Esophagus muscularis mucosa (tissue), 4 donors: ENCODE measurements around the gene FBXO28. TPM values are rescaled to one million over a fixed set of nuclear protein-coding genes. Genes with fewer than 3 reads are reported as not detected.

ENCODE experiments used
- DNase-seq: peaks from one replicate; pipeline ENCODE4 v3.0.0-alpha.2; 2017; ENCODE audit errors: extremely low spot score
- H3K27ac ChIP-seq, 4 donors: fragments of 200-600 bp; sonication (generic); replicated peaks in 1 of 4; 1 replicate in 3 of 4; 2 replicates in 1 of 4; pipeline ENCODE4 v1.5.1; 2016 to 2019; ENCODE audit warnings: mild to moderate bottlenecking in 1 of 4
- H3K27me3 ChIP-seq, 4 donors: fragments of 200-600 bp; sonication (generic); one replicate each; pipeline versions ENCODE4 v1.5.1 to v1.6.0; 2016 to 2019
- H3K36me3 ChIP-seq, 4 donors: fragments of 200-600 bp; sonication (generic); one replicate each; pipeline ENCODE4 v1.5.1; 2016 to 2019
- H3K4me1 ChIP-seq, 4 donors: fragments of 200-600 bp; sonication (generic); one replicate each; pipeline ENCODE4 v1.5.1; 2016 to 2019
- H3K4me3 ChIP-seq, 4 donors: fragments of 200-600 bp; sonication (generic); 1 replicate in 2 of 4; 2 replicates in 2 of 4; pipeline ENCODE4 v1.5.1; 2016 to 2019; ENCODE audit warnings: mild to moderate bottlenecking in 4 of 4, moderate library complexity in 1 of 4
- H3K9me3 ChIP-seq, 4 donors: fragments of 200-600 bp; sonication (generic); 1 replicate in 3 of 4; 2 replicates in 1 of 4; pipeline ENCODE4 v1.5.1; 2016 to 2019
- CTCF ChIP-seq, 3 experiments: fragments of 200-600 bp in 2 of 3; fragments of 450-650 bp in 1 of 3; sonication (generic) in 2 of 3; IDR thresholded peaks; one replicate each; pipeline ENCODE4 v1.5.1; 2017 to 2019; ENCODE audit warnings: antibody characterized with exemption in 3 of 3, mild to moderate bottlenecking in 2 of 3, moderate library complexity in 1 of 3
- EP300 ChIP-seq: sonication (generic); formaldehyde crosslinking; IDR thresholded peaks from one replicate; pipeline ENCODE4 v1.6.1; 2017; ENCODE audit warnings: antibody characterized with exemption
- POLR2A ChIP-seq: fragments of 450-650 bp; IDR thresholded peaks from one replicate; pipeline ENCODE4 v1.6.1; 2017; ENCODE audit warnings: antibody characterized with exemption, moderate library complexity, mild to moderate bottlenecking, low read depth
- POLR2AphosphoS5 ChIP-seq, 2 donors: sonication (generic); formaldehyde crosslinking; IDR thresholded peaks; one replicate each; pipeline ENCODE4 v1.6.1; 2017; ENCODE audit warnings: antibody characterized with exemption in 2 of 2
- WGBS: methylation state at CpG from one replicate; pipeline ENCODE4 v1.1.5; 2018; 5-methylcytosine and 5-hydroxymethylcytosine counted together
- intact Hi-C: fragments of 100-400 bp; cut with DNase I; formaldehyde crosslinking; loops from one replicate; pipeline ENCODE4 v1.15.1; 2023
- total RNA-seq, 4 donors: library from RNA; depleted of rRNA; stranded (reverse); fragments of >200 nt; gene quantifications; one replicate each; pipeline versions ENCODE4 v1.1.0 to v1.2.1, GENCODE V29; 2016

The FBXO28 gene
- total RNA-seq, 4 donors from 2014 or later = 23.1 to 29.8 (median 26.3) TPM

- H3K36me3 ChIP-seq = peaks cover 30 to 75% (median 47%) of the 10 kb centered on the region in 4 donors
- H3K27me3 ChIP-seq = no peaks in the 10 kb centered on the region
- WGBS = 46% methylated on average over 1 of the region's 1 CpG
- no peak for DNase-seq
- no peak overlapping the region for H3K27ac ChIP-seq
- H3K4me1 ChIP-seq = peaks cover 0 to 5% (median 0%) of the 10 kb centered on the region in 4 donors
- no peaks in the 10 kb centered on the region for H3K9me3 ChIP-seq
- no peak for TF ChIP-seq CTCF (IDR thresholded peaks at IDR 0.05)
- no peak for TF ChIP-seq POLR2A
- TF ChIP-seq POLR2AphosphoS5 (IDR thresholded peaks at IDR 0.05) = no peak
- no peak for TF ChIP-seq EP300
- no peak overlapping the region for H3K4me3 ChIP-seq
- intact Hi-C loops = no loop called here
These were observed 19.0 kb downstream of the FBXO28 start for GRCh38 chr1:224132901-224133300.

DNA sequence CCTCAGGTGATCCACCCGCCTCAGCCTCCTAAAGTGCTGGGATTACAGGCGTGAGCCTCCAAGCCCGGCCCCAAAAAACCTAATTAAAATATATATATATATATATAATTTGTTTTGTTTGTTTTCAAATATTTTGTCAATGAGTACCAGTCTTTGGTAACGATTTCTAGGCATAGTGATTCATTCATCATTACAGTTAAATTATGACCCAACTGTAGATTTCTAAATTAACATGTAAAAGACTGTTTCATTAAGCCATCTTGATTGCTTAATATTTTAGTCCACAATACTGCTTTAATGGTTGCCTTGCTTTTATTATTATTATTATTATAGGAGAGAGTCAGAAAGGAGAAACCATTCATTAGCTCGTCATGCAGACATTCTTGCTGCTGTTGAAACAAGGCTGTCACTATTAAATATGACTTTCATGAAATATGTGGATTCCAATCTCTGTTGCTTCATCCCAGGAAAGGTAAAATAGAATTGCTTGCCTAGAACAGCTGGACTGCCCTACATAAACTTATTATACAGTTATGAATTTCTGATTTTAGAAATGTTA lies 19.9 kb downstream of the FBXO28 start:
- Histone ChIP-seq H3K4me1 (no peaks in the 10 kb centered on the region), H3K4me3 (no peak overlapping the region), H3K27ac (no peak overlapping the region), H3K27me3 (no peaks in the 10 kb centered on the region), H3K36me3 (peaks cover 30 to 84% (median 56%) of the 10 kb centered on the region in 4 donors), H3K9me3 (no peaks in the 10 kb centered on the region)
- intact Hi-C loops = no loop called here
- WGBS = 81% methylated on average over 5 of the region's 5 CpGs
- no peak for DNase-seq
- TF ChIP-seq CTCF (IDR thresholded peaks at IDR 0.05) (no peak), EP300 (no peak), POLR2AphosphoS5 (IDR thresholded peaks at IDR 0.05) (no peak), POLR2A (no peak)

DNA sequence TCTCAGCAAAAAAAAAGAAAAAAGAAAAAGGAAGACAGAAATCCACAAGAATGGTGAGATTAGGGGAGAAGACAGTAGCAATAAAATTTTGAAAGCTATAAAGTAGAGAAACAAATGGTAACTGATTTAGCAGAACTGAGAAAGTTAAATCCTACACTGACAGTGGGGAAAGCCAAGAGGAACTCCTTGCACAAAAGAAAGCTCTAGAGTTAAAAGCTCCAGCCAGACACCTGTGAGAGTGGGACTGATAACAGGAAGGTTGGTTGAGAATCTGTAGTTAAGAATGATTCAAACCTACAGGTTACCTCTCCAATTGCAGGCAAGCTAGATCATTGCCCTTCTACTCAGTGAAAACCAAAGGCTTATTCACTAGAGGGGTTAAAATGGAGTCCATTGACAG lies 23.6 kb downstream of the FBXO28 start:
- peaks cover 22 to 95% (median 56%) of the 10 kb centered on the region in 4 donors for H3K36me3 ChIP-seq
- H3K4me3 ChIP-seq = no peak overlapping the region
- DNase-seq = no peak
- H3K27me3 ChIP-seq = no peaks in the 10 kb centered on the region
- no peak overlapping the region for H3K27ac ChIP-seq
- TF ChIP-seq POLR2A = no peak
- no peak for TF ChIP-seq CTCF (IDR thresholded peaks at IDR 0.05)
- no peak for TF ChIP-seq POLR2AphosphoS5 (IDR thresholded peaks at IDR 0.05)
- TF ChIP-seq EP300 = no peak
- no peaks in the 10 kb centered on the region for H3K9me3 ChIP-seq
- intact Hi-C loops = no loop called here
- H3K4me1 ChIP-seq = no peaks in the 10 kb centered on the region

- no peaks in the 10 kb centered on the region for H3K9me3 ChIP-seq
- peaks cover 17 to 95% (median 57%) of the 10 kb centered on the region in 4 donors for H3K36me3 ChIP-seq
- no peak overlapping the region for H3K27ac ChIP-seq
- 93% methylated on average over 3 of the region's 3 CpGs for WGBS
- H3K4me1 ChIP-seq = no peaks in the 10 kb centered on the region
- H3K27me3 ChIP-seq = no peaks in the 10 kb centered on the region
- intact Hi-C loops = no loop called here
- no peak overlapping the region for H3K4me3 ChIP-seq
- no peak for DNase-seq
- TF ChIP-seq POLR2AphosphoS5 (IDR thresholded peaks at IDR 0.05) = no peak
- TF ChIP-seq EP300 = no peak
- no peak for TF ChIP-seq CTCF (IDR thresholded peaks at IDR 0.05)
- no peak for TF ChIP-seq POLR2A
These were observed 24.3 kb downstream of the FBXO28 start for GRCh38 chr1:224138198-224138597.

- DNase-seq = no peak
- Histone ChIP-seq H3K27me3 (no peaks in the 10 kb centered on the region), H3K36me3 (peaks cover 12 to 83% (median 41%) of the 10 kb centered on the region in 4 donors), H3K9me3 (no peaks in the 10 kb centered on the region), H3K27ac (no peak overlapping the region), H3K4me3 (no peak overlapping the region), H3K4me1 (no peaks in the 10 kb centered on the region)
- intact Hi-C loops = no loop called here
- TF ChIP-seq CTCF (IDR thresholded peaks at IDR 0.05) = no peak
- TF ChIP-seq POLR2A = no peak
- no peak for TF ChIP-seq POLR2AphosphoS5 (IDR thresholded peaks at IDR 0.05)
- no peak for TF ChIP-seq EP300
- 100% methylated on average over 3 of the region's 3 CpGs for WGBS
These were observed 27.8 kb downstream of the FBXO28 start for GRCh38 chr1:224141693-224142092.
